ENCODE results near the gene TPBG.
A peak's percentile ranks its signal among the peaks of the same experiment; 100 is the strongest.
"Not testable (repeated sequence)": the region's sequence is repeated elsewhere in the genome, so short reads cannot be mapped to it uniquely, and the experiment has no call there.

The TPBG gene

DNA sequence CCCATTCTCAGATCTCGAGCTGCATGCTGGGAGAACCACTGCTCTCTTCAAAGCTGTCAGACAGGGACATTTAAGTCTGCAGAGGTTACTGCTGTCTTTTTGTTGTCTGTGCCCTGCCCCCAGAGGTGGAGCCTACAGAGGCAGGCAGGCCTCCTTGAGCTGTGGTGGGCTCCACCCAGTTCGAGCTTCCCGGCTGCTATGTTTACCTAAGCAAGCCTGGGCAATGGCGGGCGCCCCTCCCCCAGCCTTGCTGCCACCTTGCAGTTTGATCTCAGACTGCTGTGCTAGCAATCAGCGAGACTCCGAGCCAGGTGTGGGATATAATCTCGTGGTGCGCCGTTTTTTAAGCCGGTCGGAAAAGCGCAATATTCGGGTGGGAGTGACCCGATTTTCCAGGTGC lies 31.2 kb downstream of the TPBG start:
- Histone ChIP-seq H3K4me1 (ENCODE audit: insufficient read depth, low read length) (peaks cover 20% of the 10 kb centered on the region), H3K9ac (ENCODE audit: low read depth, low read length) (peak overlapping the region; percentile 15; the same call in 1 of the 2 replicates)
- not testable (repeated sequence) for H3K36me3 ChIP-seq (ENCODE audit: insufficient read depth, low read length); H3K9me3 ChIP-seq (ENCODE audit: control insufficient read depth, insufficient read depth, low read length)

DNA sequence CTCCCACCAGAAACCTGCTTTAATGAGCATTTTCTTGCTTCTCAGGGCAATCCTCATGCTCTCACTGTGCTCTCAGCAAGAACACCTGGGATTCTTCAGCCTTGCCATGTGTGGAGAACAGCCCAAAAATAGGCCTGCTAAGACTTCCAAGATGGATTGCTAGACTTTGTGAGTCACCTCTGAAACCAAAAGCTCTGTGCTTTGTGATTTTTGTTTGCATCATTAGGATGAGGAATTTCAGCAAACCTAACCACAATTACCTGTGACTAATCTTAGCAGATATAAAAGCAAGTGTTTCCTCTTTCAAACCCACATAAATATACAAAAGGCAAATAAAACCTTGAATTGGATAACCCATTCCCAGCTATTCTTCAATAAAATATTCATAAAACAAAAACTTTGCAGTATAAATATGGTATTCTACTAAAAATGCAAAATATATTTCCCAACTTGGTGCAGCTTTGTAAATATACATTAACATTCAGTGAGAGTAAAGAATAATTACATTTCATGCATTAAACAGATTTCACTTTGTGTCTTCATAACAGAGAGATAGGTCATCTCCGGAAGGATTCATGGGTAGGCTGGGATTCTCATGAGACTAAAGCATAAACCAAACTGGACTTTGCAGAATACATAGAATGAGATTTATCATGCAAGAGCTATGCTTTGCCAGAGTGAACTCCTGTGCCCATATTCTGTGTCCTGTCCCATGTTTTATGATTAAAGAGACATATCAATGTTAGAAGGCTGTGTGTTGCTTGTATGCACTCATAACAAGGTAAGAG lies 33.5 kb downstream of the TPBG start:
- H3K36me3 ChIP-seq (ENCODE audit: insufficient read depth, low read length) = no peaks in the 10 kb centered on the region
- peaks cover 20% of the 10 kb centered on the region for H3K4me1 ChIP-seq (ENCODE audit: insufficient read depth, low read length)
- no peaks in the 10 kb centered on the region for H3K9me3 ChIP-seq (ENCODE audit: control insufficient read depth, insufficient read depth, low read length)
- H3K9ac ChIP-seq (ENCODE audit: low read depth, low read length) = no peak overlapping the region

DNA sequence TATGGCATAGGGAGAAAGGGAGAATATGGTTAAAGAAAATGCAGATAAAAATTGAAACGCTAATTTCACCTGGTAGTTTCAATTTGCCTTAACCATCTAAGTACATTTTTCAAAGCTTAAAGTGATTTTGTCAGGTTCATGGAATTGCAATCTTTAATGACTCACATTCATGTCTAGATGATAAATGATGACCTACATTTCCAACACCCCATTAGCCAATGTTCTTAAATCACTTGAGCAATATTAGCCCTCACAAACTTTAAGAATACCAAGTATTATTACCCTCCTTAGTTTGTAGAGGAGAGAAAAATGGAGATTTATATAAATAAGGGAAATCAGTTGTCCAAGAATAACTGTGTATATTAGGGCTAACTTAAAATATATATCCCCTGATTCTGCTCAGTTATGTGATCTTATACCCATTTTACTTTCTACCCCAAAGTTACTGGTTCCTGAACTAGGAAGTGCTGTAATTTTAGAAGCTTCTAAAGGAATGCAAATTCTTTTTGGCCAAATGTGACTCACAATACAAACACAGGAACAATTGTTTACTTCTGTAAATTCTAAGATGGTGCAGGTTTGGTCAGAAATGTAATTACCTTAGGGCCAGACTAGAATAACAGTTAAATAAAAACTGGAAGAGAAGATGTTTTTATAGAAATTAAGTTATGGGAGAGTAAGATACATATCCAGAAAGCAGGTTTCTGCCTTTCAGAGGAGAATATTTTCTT lies 34.5 kb downstream of the TPBG start:
- H3K9me3 ChIP-seq (ENCODE audit: control insufficient read depth, insufficient read depth, low read length) = no peaks in the 10 kb centered on the region
- no peaks in the 10 kb centered on the region for H3K36me3 ChIP-seq (ENCODE audit: insufficient read depth, low read length)
- H3K4me1 ChIP-seq (ENCODE audit: insufficient read depth, low read length) = peaks cover 20% of the 10 kb centered on the region
- H3K9ac ChIP-seq (ENCODE audit: low read depth, low read length) = no peak overlapping the region

GRCh38 chr6:82408952-82409431 lies 45.4 kb downstream of the TPBG start:
- no peaks in the 10 kb centered on the region for H3K36me3 ChIP-seq (ENCODE audit: insufficient read depth, low read length)
- no peaks in the 10 kb centered on the region for H3K9me3 ChIP-seq (ENCODE audit: control insufficient read depth, insufficient read depth, low read length)
- H3K4me1 ChIP-seq (ENCODE audit: insufficient read depth, low read length) = no peaks in the 10 kb centered on the region
- H3K9ac ChIP-seq (ENCODE audit: low read depth, low read length) = no peak overlapping the region

- Histone ChIP-seq H3K9ac (ENCODE audit: low read depth, low read length) (no peak overlapping the region), H3K4me1 (ENCODE audit: insufficient read depth, low read length) (no peaks in the 10 kb centered on the region), H3K36me3 (ENCODE audit: insufficient read depth, low read length) (no peaks in the 10 kb centered on the region), H3K9me3 (ENCODE audit: control insufficient read depth, insufficient read depth, low read length) (no peaks in the 10 kb centered on the region)
These were observed 46.6 kb downstream of the TPBG start for GRCh38 chr6:82410151-82410648.

DNA sequence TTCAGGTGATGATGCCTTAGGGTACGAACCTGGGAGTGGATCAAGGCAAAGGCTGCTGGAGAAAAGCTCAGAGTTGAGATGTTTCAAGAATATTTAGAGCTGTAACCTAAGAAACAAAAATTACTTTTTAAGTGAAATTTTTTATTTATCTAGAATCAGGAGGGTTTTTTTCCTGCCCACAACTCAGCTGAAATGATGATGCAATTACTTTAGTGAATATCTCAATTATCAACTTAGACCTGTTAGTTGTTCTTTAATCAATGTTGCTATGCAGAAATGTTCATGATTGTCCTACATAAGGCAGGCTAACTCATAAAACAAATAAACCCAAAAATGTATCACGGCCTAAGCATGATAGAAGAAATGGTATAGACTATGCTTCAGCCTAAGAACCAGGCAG lies 50.3 kb downstream of the TPBG start:
- no peaks in the 10 kb centered on the region for H3K9me3 ChIP-seq (ENCODE audit: control insufficient read depth, insufficient read depth, low read length)
- no peaks in the 10 kb centered on the region for H3K36me3 ChIP-seq (ENCODE audit: insufficient read depth, low read length)
- no peaks in the 10 kb centered on the region; the same call in 1 of the 2 replicates for H3K4me1 ChIP-seq (ENCODE audit: insufficient read depth, low read length)
- H3K9ac ChIP-seq (ENCODE audit: low read depth, low read length) = no peak overlapping the region

GRCh38 chr6:82415820-82416219 lies 52.2 kb downstream of the TPBG start:
- Histone ChIP-seq H3K36me3 (ENCODE audit: insufficient read depth, low read length) (no peaks in the 10 kb centered on the region), H3K9ac (ENCODE audit: low read depth, low read length) (no peak overlapping the region), H3K4me1 (ENCODE audit: insufficient read depth, low read length) (no peaks in the 10 kb centered on the region; the same call in 1 of the 2 replicates), H3K9me3 (ENCODE audit: control insufficient read depth, insufficient read depth, low read length) (no peaks in the 10 kb centered on the region)

DNA sequence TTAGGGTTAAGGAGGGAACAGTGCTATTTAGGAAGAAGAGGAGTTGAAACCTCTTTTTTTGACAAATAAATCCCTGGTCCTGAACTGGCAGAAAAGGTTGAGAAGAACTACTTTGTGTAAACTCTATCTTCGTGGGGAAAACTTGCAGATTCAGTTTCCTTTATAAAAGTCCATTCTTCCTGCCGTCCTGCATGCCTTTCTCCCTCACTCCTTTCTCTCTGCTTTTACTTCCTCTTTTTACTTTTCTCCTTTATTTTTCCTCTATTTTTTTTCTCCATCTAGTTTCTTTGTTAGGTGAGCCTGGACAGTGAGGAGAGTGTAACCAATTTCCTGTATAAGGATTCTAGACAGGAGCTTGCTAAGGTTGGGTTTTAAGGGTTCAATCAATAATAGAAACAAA lies 52.7 kb downstream of the TPBG start:
- H3K9me3 ChIP-seq (ENCODE audit: control insufficient read depth, insufficient read depth, low read length) = no peaks in the 10 kb centered on the region
- no peak overlapping the region for H3K9ac ChIP-seq (ENCODE audit: low read depth, low read length)
- H3K4me1 ChIP-seq (ENCODE audit: insufficient read depth, low read length) = no peaks in the 10 kb centered on the region; the same call in 1 of the 2 replicates
- H3K36me3 ChIP-seq (ENCODE audit: insufficient read depth, low read length) = no peaks in the 10 kb centered on the region
